Activated CD4-positive, alpha-beta T cell treated with anti-CD3 and anti-CD28 coated beads for 48 hours (primary cell): ENCODE measurements around the gene BRD9.
A peak's percentile ranks its signal among the peaks of the same experiment; 100 is the strongest.
"Not testable (repeated sequence)": the region's sequence is repeated elsewhere in the genome, so short reads cannot be mapped to it uniquely, and the experiment has no call there.

Experiments used
- DNase-seq: peaks from one replicate; pipeline ENCODE4 v3.0.0-alpha.2; 2020

Gene BRD9

DNA sequence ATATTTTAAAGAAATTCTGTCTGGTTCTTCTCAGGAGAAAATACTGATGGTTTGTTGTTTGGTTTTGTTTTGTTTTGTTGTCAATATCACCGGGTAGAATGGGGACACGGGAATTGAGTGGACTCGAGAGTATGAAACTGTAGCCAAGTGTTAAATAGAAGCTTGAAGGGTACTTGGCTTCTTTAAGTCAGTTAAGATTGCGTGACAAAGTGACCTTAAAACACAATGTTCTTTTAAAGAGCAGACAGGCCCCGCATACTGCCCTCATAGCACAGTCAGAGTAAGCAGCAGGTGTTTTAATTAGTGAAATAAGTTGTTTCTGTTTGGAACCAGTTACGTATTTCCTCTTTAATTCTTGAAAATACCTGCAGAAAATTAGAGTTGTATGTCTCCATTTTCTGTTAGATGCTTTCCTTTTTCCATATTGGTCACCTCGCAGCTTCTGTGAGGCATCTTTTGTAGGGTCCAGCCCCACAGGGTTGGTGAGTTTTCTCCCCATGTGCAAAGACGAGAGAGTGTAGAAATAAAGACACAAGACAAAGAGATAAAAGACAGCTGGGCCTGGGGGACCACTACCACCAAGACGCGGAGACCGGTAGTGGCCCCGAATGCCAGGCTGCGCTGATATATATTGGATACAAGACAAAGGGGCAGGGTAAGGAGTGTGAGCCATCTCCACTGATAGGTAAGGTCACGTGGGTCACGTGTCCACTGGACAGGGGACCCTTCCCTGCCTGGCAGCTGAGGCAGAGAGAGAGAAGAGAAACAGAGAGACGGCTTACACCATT lies 9.7 kb upstream of the BRD9 start:
- DNase-seq = no peak

GRCh38 chr5:900781-901180 lies 8.2 kb upstream of the BRD9 start:
- no peak for DNase-seq

GRCh38 chr5:893711-894110 lies 1.1 kb upstream of the BRD9 start:
- DNase-seq = no peak

GRCh38 chr5:893137-893506 lies 521 bp upstream of the BRD9 start:
- no peak for DNase-seq

- peak; percentile 32 for DNase-seq
Observed at GRCh38 chr5:891837-892393, 686 bp downstream of the BRD9 start.

GRCh38 chr5:891117-891836 lies 1.3 kb downstream of the BRD9 start:
- no peak for DNase-seq

DNA sequence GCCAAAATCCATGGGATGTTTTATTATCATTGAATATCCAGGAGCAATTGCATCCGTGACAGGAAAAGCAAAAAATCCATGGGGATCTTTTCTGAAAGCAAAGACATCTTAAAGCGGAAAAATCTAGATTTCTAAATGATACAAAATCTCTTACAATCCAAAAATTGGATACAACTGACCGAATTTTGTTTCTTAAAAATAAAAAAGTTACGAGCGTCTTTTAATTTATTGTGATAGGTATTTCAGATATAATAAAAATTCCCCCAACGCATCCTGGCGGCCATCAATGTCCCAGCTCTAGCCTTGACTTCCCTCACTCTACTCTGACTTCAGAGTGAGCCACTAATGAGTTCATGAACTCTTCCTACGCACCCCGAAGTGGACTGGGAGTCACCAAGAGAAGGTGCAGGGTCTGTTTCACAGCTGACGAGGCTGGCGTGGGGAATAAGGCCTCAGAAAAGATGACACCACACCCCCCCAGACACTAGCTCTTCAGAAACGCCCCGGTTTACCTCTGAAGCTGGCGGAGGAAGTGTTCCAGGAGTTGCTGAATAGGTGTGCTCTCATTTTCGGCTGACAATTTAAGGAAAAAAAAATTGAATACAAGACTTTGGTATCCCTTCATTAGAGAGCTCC lies 3.4 kb downstream of the BRD9 start:
- no peak for DNase-seq

DNA sequence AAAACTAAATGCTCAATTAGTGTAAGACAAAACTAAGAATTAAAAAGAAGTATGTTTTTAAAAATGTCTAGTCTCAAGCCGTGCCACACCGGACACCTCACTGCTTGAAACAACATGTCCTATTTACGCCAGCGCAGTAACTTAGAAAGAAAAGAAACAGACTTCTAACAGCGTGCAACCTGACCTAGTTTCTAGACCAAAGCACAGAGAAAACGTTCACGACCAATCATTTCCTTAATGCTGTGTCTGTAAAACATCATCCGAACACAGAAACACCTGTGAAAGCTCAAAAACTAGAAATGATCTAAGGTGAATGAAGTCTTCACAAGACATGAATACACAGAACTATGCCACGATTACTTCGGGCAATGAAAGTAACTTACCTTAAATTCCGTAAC lies 4.0 kb downstream of the BRD9 start:
- DNase-seq = no peak

- no peak for DNase-seq
Observed at GRCh38 chr5:887947-888637, 4.5 kb downstream of the BRD9 start.

DNA sequence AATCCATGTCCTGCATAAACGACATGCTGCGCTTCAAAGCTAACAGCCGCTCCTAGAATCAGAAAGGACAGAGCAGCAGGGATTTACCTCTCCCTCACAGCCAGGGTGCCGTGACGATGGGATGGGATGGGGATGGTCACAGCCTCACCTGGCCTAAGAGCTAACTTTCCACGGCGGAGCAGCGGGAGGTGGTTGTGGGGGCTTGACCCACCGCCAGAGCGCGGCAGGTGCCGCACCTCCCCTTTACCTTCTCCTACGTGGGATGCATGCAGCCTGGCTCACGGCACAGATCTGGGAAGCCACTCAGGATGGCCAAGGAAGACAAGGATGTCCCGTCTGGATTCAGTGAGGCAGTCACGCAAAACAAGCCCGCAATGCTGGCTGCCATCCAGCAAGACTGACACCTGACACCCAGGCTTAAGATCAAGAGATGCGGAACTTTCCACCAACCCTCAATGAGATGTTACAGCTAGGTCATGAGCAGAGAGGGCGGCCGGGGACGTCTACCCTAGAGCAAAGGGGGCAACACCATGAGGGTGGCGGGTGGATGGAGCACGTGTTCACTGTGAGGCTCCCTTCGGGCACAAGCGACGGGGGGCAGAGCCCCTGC lies 5.8 kb downstream of the BRD9 start:
- no peak for DNase-seq

DNA sequence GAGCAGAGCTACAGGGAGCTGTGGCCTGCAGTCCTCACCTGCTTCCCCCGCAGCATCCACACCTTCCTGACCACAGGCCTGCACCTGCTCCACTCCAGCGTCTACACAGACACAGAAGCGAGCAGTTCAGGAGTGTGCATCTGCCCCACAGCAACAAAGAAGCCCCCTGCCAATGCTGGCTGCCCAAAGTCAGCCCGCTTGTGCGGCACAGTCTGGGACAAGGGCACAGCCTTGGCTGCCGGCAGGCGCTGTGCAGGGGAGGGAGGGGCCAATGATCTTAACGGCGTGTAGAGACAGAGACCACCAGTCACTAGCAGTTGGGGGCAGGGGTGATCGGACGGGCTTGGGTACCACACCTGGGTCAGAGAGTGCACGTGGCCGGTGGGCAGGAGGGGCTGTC lies 6.6 kb downstream of the BRD9 start:
- no peak for DNase-seq

GRCh38 chr5:885529-885928 lies 7.1 kb downstream of the BRD9 start:
- DNase-seq = no peak

DNA sequence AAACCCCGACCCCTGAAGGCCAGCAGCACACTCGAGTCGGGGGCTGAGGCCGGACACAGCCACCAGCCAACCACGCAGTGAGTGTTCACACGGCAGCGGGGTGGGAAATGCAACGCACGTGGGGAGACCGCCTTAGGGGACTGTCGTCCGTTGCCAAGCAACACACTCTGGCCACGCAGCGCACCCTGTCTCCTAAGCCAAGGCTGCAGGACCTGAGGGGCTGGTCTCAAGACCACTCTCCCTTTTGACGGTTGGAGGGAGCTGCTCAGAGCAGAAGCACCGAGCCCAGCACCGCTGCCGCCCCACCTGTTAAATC lies 7.5 kb downstream of the BRD9 start:
- DNase-seq = no peak

- DNase-seq = no peak
Observed at GRCh38 chr5:884345-885126, 8.1 kb downstream of the BRD9 start.

- DNase-seq = no peak
Observed at GRCh38 chr5:883475-884181, 9.0 kb downstream of the BRD9 start.

DNA sequence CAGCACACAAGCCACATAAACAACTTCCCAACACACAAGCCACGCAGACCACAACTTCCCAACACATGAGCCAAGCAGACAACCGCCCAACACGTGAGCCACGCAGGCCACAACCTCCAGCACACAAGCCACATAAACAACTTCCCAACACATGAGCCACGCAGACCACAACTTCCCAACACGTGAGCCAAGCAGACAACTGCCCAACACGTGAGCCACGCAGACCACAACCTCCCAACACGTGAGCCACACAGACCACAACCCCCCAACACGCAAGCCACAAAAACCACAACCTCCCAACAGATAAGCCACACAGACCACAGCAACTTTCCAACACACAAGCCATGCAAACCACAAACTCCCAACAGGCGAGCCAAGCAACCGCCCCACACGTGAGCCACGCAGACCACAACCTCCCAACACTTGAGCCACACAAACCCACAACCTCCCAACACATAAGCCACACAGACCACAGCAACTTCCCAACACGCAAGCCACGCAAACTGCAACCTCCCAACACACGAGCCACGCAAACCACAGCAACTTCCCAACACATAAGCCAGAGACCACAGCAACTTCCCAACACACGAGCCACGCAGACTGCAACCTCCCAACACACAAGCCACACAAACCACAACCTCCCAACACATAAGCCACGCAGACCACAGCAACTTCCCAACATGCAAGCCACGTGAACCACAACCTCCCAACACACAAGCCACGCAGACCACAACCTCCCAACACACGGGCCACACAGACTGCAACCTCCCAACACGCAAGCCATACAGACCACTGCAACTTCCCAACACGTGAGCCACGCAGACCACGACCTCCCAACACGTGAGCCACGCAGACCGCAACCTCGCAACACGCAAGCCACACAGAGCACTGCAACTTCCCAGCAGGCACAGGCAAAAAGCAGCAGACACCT lies 10.1 kb downstream of the BRD9 start:
- DNase-seq = no peak

DNA sequence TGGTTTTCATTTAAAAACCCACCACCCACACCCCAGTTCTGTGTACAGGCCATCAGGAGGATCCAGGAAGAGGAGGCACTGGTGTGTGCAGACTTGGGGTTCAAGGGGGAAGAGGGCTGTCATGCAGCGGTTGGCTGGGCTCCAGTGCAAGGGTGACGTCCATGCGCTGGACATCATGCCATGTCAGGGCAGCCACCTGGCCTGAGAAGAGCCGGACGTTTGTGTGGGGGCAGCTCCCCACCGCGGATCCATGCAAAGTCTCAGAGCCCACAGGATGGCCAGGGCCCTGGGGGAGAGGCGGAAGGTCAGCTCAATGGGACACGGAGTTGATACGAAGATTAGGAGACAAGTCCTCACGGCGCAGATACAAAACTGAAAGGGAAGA lies 11.1 kb downstream of the BRD9 start:
- no peak for DNase-seq

DNA sequence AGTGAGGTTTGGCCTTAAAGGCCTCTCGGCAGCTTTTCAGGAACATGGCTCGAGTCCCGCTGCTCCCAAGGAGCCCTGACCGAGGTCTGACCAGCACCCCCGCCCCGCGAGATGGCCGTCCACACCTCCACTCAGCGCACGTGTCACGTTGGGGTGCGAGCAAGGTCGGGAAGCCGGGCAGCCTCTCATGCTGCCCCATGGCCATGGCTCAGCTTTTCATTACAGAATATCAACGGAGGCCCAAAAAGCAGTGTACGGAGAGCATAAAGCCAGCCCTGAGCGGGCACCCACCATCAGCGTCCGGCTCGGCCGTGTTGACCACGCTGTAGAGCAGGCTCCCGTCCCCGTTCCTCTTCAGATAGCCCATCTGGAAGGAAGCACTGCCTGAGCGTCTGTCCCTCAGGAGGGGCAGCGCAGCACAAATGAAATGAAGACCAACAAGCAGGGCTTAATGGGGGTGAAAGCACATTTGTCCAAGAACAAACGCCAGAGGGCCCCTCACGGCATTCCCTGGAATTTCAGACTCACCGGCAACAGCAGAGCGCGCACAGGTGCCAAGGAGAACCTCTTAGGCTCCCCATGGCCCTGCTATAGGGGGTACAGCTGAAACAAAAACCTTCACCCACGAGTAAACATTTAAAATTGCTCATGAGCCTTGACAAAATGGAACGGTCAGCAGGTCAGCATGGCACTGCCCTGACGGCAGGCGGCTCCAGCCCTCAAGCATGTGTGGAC lies 11.6 kb downstream of the BRD9 start:
- DNase-seq = no peak

GRCh38 chr5:878677-879076 lies 13.9 kb downstream of the BRD9 start:
- not testable (repeated sequence) for DNase-seq

DNA sequence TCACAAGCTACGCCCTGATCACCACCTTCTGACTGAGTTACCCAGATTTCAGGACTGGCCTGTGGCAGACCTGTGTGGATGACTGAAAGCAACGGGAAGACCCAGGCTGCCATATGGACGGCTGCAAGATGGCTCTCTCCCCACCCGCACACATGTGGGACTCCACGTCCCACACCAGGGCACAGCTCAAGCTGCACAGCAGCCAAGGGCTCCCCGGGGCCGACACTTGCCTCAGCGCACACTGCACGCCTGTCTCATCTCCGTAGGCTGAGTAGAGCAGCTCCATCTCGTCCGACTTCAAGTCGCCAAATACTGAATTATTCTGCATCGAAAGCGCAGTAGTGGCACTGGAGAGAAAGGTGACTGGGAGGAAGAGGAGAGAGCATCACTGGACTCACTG lies 14.5 kb downstream of the BRD9 start:
- no peak for DNase-seq
